OCI-LY1 (cell line): ENCODE results near the gene INHA.

Experiments used
- H2AFZ ChIP-seq: fragments of 200-600 bp; sonication (generic), shearing (Covaris generic); 2 replicates; pipeline ENCODE4 v1.6.0; 2014; ENCODE audit warnings: antibody characterized with exemption, mild to moderate bottlenecking, low read length
- H3F3A ChIP-seq: fragments of 200-600 bp; sonication (generic), shearing (Covaris generic); 2 replicates; pipeline ENCODE4 v1.6.0; 2014; ENCODE audit warnings: mild to moderate bottlenecking, antibody characterized with exemption, low read length, moderate library complexity; ENCODE audit not compliant: insufficient read depth
- H3K27ac ChIP-seq: fragments of 200-600 bp; sonication (generic); 2 replicates; pipeline ENCODE4 v1.5.1; 2014; ENCODE audit warnings: low read length, mixed run types, mild to moderate bottlenecking, low read depth; ENCODE audit not compliant: poor library complexity, severe bottlenecking
- H3K27me3 ChIP-seq: fragments of 200-600 bp; sonication (generic); 2 replicates; pipeline ENCODE4 v1.6.0; 2014; ENCODE audit warnings: antibody characterized with exemption, mild to moderate bottlenecking, low read length, moderate library complexity; ENCODE audit not compliant: insufficient read depth
- H3K36me3 ChIP-seq: fragments of 200-600 bp; sonication (generic); 2 replicates; pipeline ENCODE4 v1.6.1; 2014; ENCODE audit warnings: mild to moderate bottlenecking, antibody characterized with exemption, low read length, moderate library complexity, mixed read lengths; ENCODE audit not compliant: insufficient read depth
- H3K4me1 ChIP-seq: fragments of 200-600 bp; sonication (generic); 2 replicates; pipeline ENCODE4 v1.5.1; 2014; ENCODE audit warnings: mild to moderate bottlenecking, low read length, moderate library complexity; ENCODE audit not compliant: insufficient read depth, severe bottlenecking
- H3K4me2 ChIP-seq: fragments of 200-600 bp; sonication (generic), shearing (Covaris generic); 2 replicates; pipeline ENCODE4 v1.6.1; 2014; ENCODE audit warnings: low read length
- H3K4me3 ChIP-seq: fragments of 200-600 bp; sonication (generic); 2 replicates; pipeline ENCODE4 v1.5.1; 2014; ENCODE audit warnings: low read length, low read depth, mild to moderate bottlenecking, mixed read lengths; ENCODE audit not compliant: poor library complexity, severe bottlenecking
- H3K79me2 ChIP-seq: fragments of 200-600 bp; shearing (Covaris generic); 2 replicates; pipeline ENCODE4 v1.6.1; 2016; ENCODE audit warnings: mixed run types, low read length, mixed read lengths; ENCODE audit not compliant: insufficient read depth
- H3K9ac ChIP-seq: fragments of 200-600 bp; sonication (generic), shearing (Covaris generic); 2 replicates; pipeline ENCODE4 v1.6.1; 2014; ENCODE audit warnings: mild to moderate bottlenecking, low read length, mixed read lengths
- H3K9me2 ChIP-seq: fragments of 200-600 bp; sonication (generic), shearing (Covaris generic); 2 replicates; pipeline ENCODE4 v1.6.1; 2014; ENCODE audit warnings: low read depth, mild to moderate bottlenecking, low read length, mixed read lengths
- H3K9me3 ChIP-seq: fragments of 200-600 bp; shearing (Covaris generic); 2 replicates; pipeline ENCODE4 v1.6.1; 2014; ENCODE audit warnings: low read length, mixed read lengths
- H4K20me1 ChIP-seq: fragments of 200-600 bp; sonication (generic), shearing (Covaris generic); 2 replicates; pipeline ENCODE4 v1.6.0; 2016; ENCODE audit warnings: mild to moderate bottlenecking, low read length; ENCODE audit not compliant: insufficient read depth
- CTCF ChIP-seq: fragments of 200-600 bp; sonication (generic), shearing (Covaris generic); IDR thresholded peaks from 2 replicates; pipeline ENCODE4 v1.5.1; 2017; ENCODE audit warnings: mild to moderate bottlenecking, antibody characterized with exemption, low read length, moderate library complexity, mixed read lengths
- EZH2 ChIP-seq: fragments of 200-600 bp; sonication (generic), shearing (Covaris generic); IDR thresholded peaks from 2 replicates; pipeline ENCODE4 v1.8.0; 2017; ENCODE audit warnings: borderline replicate concordance, mixed run types, mild to moderate bottlenecking, antibody characterized with exemption, low read length, moderate library complexity, mixed read lengths

The INHA gene

GRCh38 chr2:219532378-219532649, 39.8 kb upstream of the INHA start:
- no peaks in the 10 kb centered on the region for H3K9me3 ChIP-seq
- no peaks in the 10 kb centered on the region for H3F3A ChIP-seq
- no peak overlapping the region for H3K4me3 ChIP-seq
- no peak overlapping the region for H3K27ac ChIP-seq
- no peaks in the 10 kb centered on the region for H3K9me2 ChIP-seq
- no peak overlapping the region for H2AFZ ChIP-seq
- H3K4me2 ChIP-seq: no peak overlapping the region
- H3K9ac ChIP-seq: no peak overlapping the region
- TF ChIP-seq EZH2 (no peak), CTCF (no peak)
- no peaks in the 10 kb centered on the region for H3K79me2 ChIP-seq
- H3K36me3 ChIP-seq: no peaks in the 10 kb centered on the region
- H4K20me1 ChIP-seq: no peaks in the 10 kb centered on the region
- H3K4me1 ChIP-seq: no peaks in the 10 kb centered on the region
- H3K27me3 ChIP-seq: peaks cover 7% of the 10 kb centered on the region

- Histone ChIP-seq H3K9me2 (no peaks in the 10 kb centered on the region), H3K9ac (no peak overlapping the region), H3K79me2 (no peaks in the 10 kb centered on the region), H3K4me3 (no peak overlapping the region), H3K4me2 (no peak overlapping the region), H4K20me1 (no peaks in the 10 kb centered on the region), H3K9me3 (no peaks in the 10 kb centered on the region), H3K27ac (no peak overlapping the region), H2AFZ (no peak overlapping the region), H3F3A (no peaks in the 10 kb centered on the region), H3K36me3 (no peaks in the 10 kb centered on the region), H3K27me3 (peaks cover 7% of the 10 kb centered on the region), H3K4me1 (no peaks in the 10 kb centered on the region)
- TF ChIP-seq CTCF (no peak), EZH2 (no peak)
These were observed 38.0 kb upstream of the INHA start for GRCh38 chr2:219533930-219534661.

DNA sequence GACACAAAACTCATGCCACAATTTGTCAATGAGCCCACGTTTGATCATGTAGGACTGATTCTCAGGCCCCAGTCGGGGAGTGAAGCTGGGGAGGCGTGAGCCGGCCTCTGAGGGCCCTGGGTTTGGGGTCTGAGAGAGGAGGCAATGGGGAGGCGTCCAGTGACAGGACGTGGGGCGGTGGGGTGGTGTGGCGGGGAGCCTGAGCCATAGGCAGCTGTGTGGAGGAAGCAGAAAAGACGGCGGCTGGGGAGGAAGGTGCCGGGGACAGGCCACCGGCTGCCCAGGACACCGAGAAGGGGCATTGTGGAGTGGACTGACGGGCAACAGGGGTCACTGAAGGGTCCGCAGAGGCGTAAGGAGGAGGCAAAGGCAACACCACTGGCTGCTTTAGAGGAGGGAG, 35.7 kb upstream of the INHA start:
- no peaks in the 10 kb centered on the region for H3F3A ChIP-seq
- H2AFZ ChIP-seq: no peak overlapping the region
- H3K4me1 ChIP-seq: no peaks in the 10 kb centered on the region
- H3K79me2 ChIP-seq: no peaks in the 10 kb centered on the region
- H3K4me2 ChIP-seq: no peak overlapping the region
- no peak overlapping the region for H3K4me3 ChIP-seq
- H4K20me1 ChIP-seq: no peaks in the 10 kb centered on the region
- H3K36me3 ChIP-seq: peaks cover 11% of the 10 kb centered on the region; the same call in 1 of the 2 replicates
- TF ChIP-seq CTCF: no peak
- TF ChIP-seq EZH2: no peak
- peaks cover 7% of the 10 kb centered on the region; the same call in 1 of the 2 replicates for H3K27me3 ChIP-seq
- H3K9ac ChIP-seq: no peak overlapping the region
- no peaks in the 10 kb centered on the region for H3K9me3 ChIP-seq
- H3K9me2 ChIP-seq: no peaks in the 10 kb centered on the region
- H3K27ac ChIP-seq: no peak overlapping the region
